Fibroblast of the aortic adventitia (primary cell): ENCODE measurements around the gene CDK11B. TPM values are rescaled to one million over a fixed set of nuclear protein-coding genes. Genes with fewer than 3 reads are reported as not detected.

Source experiments
- DNase-seq: peaks from one replicate; pipeline ENCODE4 v3.0.0-alpha.2; 2010; ENCODE audit warnings: low read depth
- H3K4me3 ChIP-seq: 2 replicates; pipeline ENCODE4 v1.5.1; 2011; ENCODE audit warnings: low read depth, mild to moderate bottlenecking, control low read depth, low read length, moderate library complexity
- CTCF ChIP-seq: IDR thresholded peaks from 2 replicates; pipeline ENCODE4 v1.5.1; 2011; ENCODE audit warnings: mild to moderate bottlenecking, low read length, control low read depth, inconsistent platforms; ENCODE audit not compliant: insufficient read depth
- total RNA-seq: library from RNA; depleted of rRNA; stranded (reverse); fragments of >200 nt; gene quantifications from 2 replicates; pipeline ENCODE4 v1.2.3, GENCODE V29; 2012; ENCODE audit warnings: low replicate concordance

Gene CDK11B
- total RNA-seq, 1 donor, result 10.5 TPM

- TF ChIP-seq CTCF, result no peak
- no peak overlapping the region for H3K4me3 ChIP-seq
- no peak for DNase-seq
Measured at GRCh38 chr1:1591452-1591851, 67.4 kb downstream of the CDK11B start.

Other genes with a start within 250 kb of the CDK11B start
- gene ANKRD65, start 237.7 kb downstream of the CDK11B start, total RNA-seq, result 1.7 and 2.4 TPM in 2 replicates
- gene VWA1, start 223.3 kb downstream of the CDK11B start, total RNA-seq, result 1.8 and 2.9 TPM in 2 replicates
- gene ATAD3C, start 209.3 kb downstream of the CDK11B start, total RNA-seq, result under 0.01 TPM in 1 of 2 replicates, not detected in the other
- 5.2 and 15.7 TPM in 2 replicates for gene ATAD3B, start 187.2 kb downstream of the CDK11B start, total RNA-seq
- 28.0 and 35.6 TPM in 2 replicates for gene ATAD3A, start 146.8 kb downstream of the CDK11B start, total RNA-seq
- 0.82 and 3.6 TPM in 2 replicates for gene TMEM240, start 118.4 kb downstream of the CDK11B start, total RNA-seq
- 42.8 and 78.2 TPM in 2 replicates for gene SSU72, start 84.1 kb downstream of the CDK11B start, total RNA-seq
- gene FNDC10, start 58.9 kb downstream of the CDK11B start, total RNA-seq, result 4.5 and 5.9 TPM in 2 replicates
- gene MIB2, start 43.5 kb downstream of the CDK11B start, total RNA-seq, result 37.7 and 62.1 TPM in 2 replicates
- gene MMP23B, start 26.8 kb downstream of the CDK11B start, total RNA-seq, result 13.5 and 35.2 TPM in 2 replicates
- gene SLC35E2B, start 33.8 kb upstream of the CDK11B start, total RNA-seq, result 37.6 and 54.8 TPM in 2 replicates
- 9.8 and 26.5 TPM in 2 replicates for gene CDK11A, start 65.4 kb upstream of the CDK11B start, total RNA-seq
- gene NADK, start 119.5 kb upstream of the CDK11B start, total RNA-seq, result 38.6 and 45.6 TPM in 2 replicates
- 71.6 and 108 TPM in 2 replicates for gene GNB1, start 232.1 kb upstream of the CDK11B start, total RNA-seq